Measurements from ENCODE around the gene LRRTM4. TPM values are rescaled to one million over a fixed set of nuclear protein-coding genes. Genes with fewer than 3 reads are reported as not detected.
"Not testable (repeated sequence)": the region's sequence is repeated elsewhere in the genome, so short reads cannot be mapped to it uniquely, and the experiment has no call there.

The LRRTM4 gene
- total and polyA plus RNA-seq, 4 donors, result 0.52 to 2.7 TPM; not detected in 2

DNA sequence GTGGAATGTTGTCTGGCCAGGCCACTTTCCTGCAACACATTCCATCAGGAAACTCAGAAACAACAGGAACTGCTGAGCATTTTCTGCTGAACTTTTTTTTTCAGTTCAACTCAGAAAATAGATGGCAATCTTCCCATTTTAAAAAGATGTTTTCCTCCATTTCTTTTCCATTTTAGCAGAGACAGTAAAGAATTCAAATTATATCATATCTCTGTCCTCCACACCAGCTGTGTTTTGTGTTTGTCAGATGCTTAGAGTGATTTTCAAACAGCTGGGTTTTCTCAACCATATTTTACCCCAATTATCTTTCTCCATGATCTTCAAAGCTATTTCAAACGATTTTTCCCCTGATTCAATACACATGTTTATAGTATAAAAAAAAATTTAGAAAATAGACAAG is 713.4 kb downstream of the LRRTM4 start:
- Histone ChIP-seq H3K27me3 (ENCODE audit: control insufficient read depth in 1 of 2, insufficient read depth in 2 of 2, low read length in 1 of 2) (no peaks in the 10 kb centered on the region), H3K27ac (ENCODE audit: low read depth in 1 of 2, low read length in 2 of 2) (no peak overlapping the region), H3K4me1 (ENCODE audit: control insufficient read depth in 1 of 2, insufficient read depth in 2 of 2, low read length in 2 of 2) (no peaks in the 10 kb centered on the region), H3K9me3 (ENCODE audit: control insufficient read depth, low read length) (no peaks in the 10 kb centered on the region), H3K36me3 (ENCODE audit: control insufficient read depth in 1 of 2, insufficient read depth in 2 of 2, low read length in 1 of 2) (no peaks in the 10 kb centered on the region), H3K4me3 (ENCODE audit: low read length in 2 of 2) (no peak overlapping the region)
- DNase-seq, result no peak
- no peak for ATAC-seq (ENCODE audit: low FRiP score)
- WGBS, 2 donors, result 5 to 21% methylated on average over 1 of the region's 1 CpG
- intact Hi-C loops (cut with DNase I), result no loop called here

DNA sequence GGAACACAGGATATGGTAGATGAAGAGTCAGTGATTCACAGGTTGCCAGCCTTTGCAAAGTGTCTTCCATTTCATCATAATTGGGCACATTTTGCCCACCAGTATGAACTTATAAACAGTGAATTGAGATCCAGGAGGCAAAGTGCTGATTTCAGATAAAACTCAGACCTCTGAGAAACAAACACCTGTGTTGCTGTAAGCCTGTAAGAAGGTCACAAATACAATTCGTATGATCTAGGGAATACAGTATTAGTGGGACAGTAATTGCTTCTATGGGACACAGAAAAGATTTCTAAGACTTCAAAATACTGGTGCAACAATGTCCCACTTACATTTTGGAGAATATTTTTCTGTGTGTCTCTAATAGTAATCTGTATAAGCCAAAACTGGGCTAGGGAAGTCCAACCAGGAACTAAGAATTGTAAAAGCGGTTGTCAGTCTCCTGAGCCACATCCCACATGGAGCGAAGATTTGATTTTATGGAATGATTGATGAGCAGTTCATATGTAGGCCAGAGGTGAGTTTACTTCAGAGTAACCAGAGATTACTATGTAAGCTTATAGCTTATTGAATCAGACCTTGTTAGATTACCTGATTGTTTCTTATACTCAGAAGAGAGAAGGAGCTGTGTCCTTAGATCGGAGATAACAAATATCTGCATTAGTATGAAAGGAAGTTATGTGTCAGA is 728.4 kb downstream of the LRRTM4 start:
- no peaks in the 10 kb centered on the region for H3K4me1 ChIP-seq (ENCODE audit: control insufficient read depth in 1 of 2, insufficient read depth in 2 of 2, low read length in 2 of 2)
- WGBS, 2 donors, result 75 to 88% methylated on average over 4 of the region's 4 CpGs

DNA sequence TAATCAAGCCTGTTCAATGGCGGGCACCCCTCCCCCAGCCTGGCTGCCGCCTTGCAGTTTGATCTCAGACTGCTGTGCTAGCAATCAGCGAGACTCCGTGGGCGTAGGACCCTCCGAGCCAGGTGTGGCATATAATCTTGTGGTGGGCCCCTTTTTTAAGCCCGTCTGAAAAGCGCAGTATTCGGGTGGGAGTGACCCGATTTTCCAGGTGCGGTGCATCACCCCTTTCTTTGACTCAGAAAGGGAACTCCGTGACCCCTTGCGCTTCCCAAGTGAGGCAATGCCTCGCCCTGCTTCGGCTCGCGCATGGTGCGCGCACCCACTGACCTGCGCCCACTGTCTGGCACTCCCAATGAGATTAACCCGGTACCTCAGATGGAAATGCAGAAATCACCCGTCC is 740.9 kb downstream of the LRRTM4 start:
- H3K27me3 ChIP-seq (ENCODE audit: control insufficient read depth in 1 of 2, insufficient read depth in 2 of 2, low read length in 1 of 2); intact Hi-C loops (cut with DNase I); H3K4me3 ChIP-seq (ENCODE audit: low read length in 2 of 2); H3K9me3 ChIP-seq (ENCODE audit: control insufficient read depth, low read length); H3K36me3 ChIP-seq (ENCODE audit: control insufficient read depth in 1 of 2, insufficient read depth in 2 of 2, low read length in 1 of 2); DNase-seq; H3K27ac ChIP-seq (ENCODE audit: low read depth in 1 of 2, low read length in 2 of 2); ATAC-seq (ENCODE audit: low FRiP score); H3K4me1 ChIP-seq (ENCODE audit: control insufficient read depth in 1 of 2, insufficient read depth in 2 of 2, low read length in 2 of 2): not testable (repeated sequence)
- WGBS, 2 donors, result 84 to 89% methylated on average over 19 to 22 of the region's 22 CpGs

More for the DNA sequence above, 728.4 kb downstream of the LRRTM4 start:
- no peaks in the 10 kb centered on the region for H3K36me3 ChIP-seq (ENCODE audit: control insufficient read depth in 1 of 2, insufficient read depth in 2 of 2, low read length in 1 of 2)
- intact Hi-C loops (cut with DNase I), result no loop called here
- DNase-seq (no peak), ATAC-seq (ENCODE audit: low FRiP score) (no peak)
- no peak overlapping the region for H3K27ac ChIP-seq (ENCODE audit: low read depth in 1 of 2, low read length in 2 of 2)
- no peak overlapping the region for H3K4me3 ChIP-seq (ENCODE audit: low read length in 2 of 2)
- no peaks in the 10 kb centered on the region for H3K27me3 ChIP-seq (ENCODE audit: control insufficient read depth in 1 of 2, insufficient read depth in 2 of 2, low read length in 1 of 2)
- H3K9me3 ChIP-seq (ENCODE audit: control insufficient read depth, low read length), result no peaks in the 10 kb centered on the region

DNA sequence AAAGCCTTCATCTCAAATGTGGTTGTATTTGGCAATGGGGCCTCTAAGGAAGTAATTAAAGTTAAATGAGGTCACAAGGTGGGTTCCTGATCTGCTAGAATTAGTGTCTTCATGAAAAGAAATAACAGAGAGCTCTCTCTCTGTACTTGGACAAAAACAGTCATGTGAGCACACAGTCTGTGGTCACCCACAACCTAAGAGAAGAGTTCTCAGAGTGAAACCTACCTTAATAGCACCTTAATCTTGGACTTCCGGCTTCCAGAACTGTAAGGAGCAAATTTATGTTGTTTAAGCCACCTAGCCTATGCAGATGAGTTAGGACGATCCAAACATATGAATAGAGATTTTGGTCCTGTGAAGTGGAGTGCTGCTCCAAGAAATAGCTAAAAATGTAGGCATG is 758.9 kb downstream of the LRRTM4 start:
- ATAC-seq (ENCODE audit: low FRiP score), result no peak

DNA sequence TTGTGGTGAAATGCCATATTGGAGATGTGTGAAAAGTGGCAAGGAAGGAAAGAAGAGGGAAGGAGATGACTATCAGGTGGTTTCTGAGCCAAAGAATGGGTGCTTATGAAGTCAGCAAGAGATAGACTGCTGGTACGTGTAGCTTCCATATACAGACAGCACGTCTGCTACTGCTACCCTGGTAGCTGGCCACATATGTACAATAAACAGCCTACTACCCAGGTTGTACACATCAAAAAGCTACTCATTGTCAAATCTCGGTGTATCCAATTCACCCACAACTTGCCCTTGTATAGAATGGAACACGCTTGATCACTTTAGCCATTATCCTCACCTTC is 761.8 kb downstream of the LRRTM4 start:
- 88 to 89% methylated on average over 4 of the region's 4 CpGs for WGBS, 2 donors
- Histone ChIP-seq H3K4me3 (ENCODE audit: low read length in 2 of 2) (no peak overlapping the region), H3K9me3 (ENCODE audit: control insufficient read depth, low read length) (no peaks in the 10 kb centered on the region), H3K36me3 (ENCODE audit: control insufficient read depth in 1 of 2, insufficient read depth in 2 of 2, low read length in 1 of 2) (no peaks in the 10 kb centered on the region), H3K4me1 (ENCODE audit: control insufficient read depth in 1 of 2, insufficient read depth in 2 of 2, low read length in 2 of 2) (no peaks in the 10 kb centered on the region), H3K27ac (ENCODE audit: low read depth in 1 of 2, low read length in 2 of 2) (no peak overlapping the region), H3K27me3 (ENCODE audit: control insufficient read depth in 1 of 2, insufficient read depth in 2 of 2, low read length in 1 of 2) (no peaks in the 10 kb centered on the region)
- ATAC-seq (ENCODE audit: low FRiP score) (no peak), DNase-seq (no peak)
- intact Hi-C loops (cut with DNase I), result no loop called here

More for the DNA sequence above, 758.9 kb downstream of the LRRTM4 start:
- Histone ChIP-seq H3K27me3 (ENCODE audit: control insufficient read depth in 1 of 2, insufficient read depth in 2 of 2, low read length in 1 of 2) (no peaks in the 10 kb centered on the region), H3K4me3 (ENCODE audit: low read length in 2 of 2) (no peak overlapping the region), H3K4me1 (ENCODE audit: control insufficient read depth in 1 of 2, insufficient read depth in 2 of 2, low read length in 2 of 2) (no peaks in the 10 kb centered on the region), H3K36me3 (ENCODE audit: control insufficient read depth in 1 of 2, insufficient read depth in 2 of 2, low read length in 1 of 2) (no peaks in the 10 kb centered on the region), H3K27ac (ENCODE audit: low read depth in 1 of 2, low read length in 2 of 2) (no peak overlapping the region), H3K9me3 (ENCODE audit: control insufficient read depth, low read length) (no peaks in the 10 kb centered on the region)
- 83 to 87% methylated on average over 2 of the region's 2 CpGs for WGBS, 2 donors
- no peak for DNase-seq
- intact Hi-C loops (cut with DNase I), result no loop called here

DNA sequence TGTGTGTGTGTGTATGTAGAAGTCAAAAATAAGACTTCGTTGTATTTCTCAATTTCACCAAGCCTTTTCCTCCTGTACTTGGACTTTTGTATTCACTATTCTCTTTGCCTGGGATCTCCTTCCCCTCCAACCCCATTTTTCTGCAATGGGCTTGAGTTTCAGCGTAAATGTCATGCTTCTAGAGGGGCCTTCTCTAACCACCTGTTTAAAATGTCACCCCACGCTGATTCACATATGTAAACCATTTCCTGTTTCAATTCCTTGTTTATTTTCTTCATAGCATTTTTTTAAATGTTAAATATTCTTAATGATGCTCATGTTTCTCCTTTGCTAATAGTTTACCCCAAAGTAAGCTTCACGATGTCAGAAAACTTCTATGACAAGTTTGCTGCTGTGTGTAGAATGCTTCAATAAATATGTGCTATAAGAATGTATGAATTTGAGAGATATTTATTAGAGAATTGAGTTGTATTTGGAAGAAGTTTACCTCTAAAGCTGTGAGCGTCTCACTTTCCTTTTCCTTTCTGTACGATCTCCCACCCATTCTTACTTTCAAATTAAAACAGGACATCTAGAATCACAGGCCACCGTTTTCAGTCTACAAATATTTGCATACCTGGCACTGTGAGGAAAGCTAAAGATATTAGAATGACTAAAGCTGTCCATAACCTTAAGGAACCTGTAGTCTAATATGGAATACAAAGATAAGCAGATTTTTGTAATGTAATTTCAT is 762.4 kb downstream of the LRRTM4 start:
- DNase-seq (no peak), ATAC-seq (ENCODE audit: low FRiP score) (no peak)
- intact Hi-C loops (cut with DNase I), result no loop called here
- Histone ChIP-seq H3K4me1 (ENCODE audit: control insufficient read depth in 1 of 2, insufficient read depth in 2 of 2, low read length in 2 of 2) (no peaks in the 10 kb centered on the region), H3K9me3 (ENCODE audit: control insufficient read depth, low read length) (no peaks in the 10 kb centered on the region), H3K36me3 (ENCODE audit: control insufficient read depth in 1 of 2, insufficient read depth in 2 of 2, low read length in 1 of 2) (no peaks in the 10 kb centered on the region), H3K27me3 (ENCODE audit: control insufficient read depth in 1 of 2, insufficient read depth in 2 of 2, low read length in 1 of 2) (no peaks in the 10 kb centered on the region), H3K27ac (ENCODE audit: low read depth in 1 of 2, low read length in 2 of 2) (no peak overlapping the region), H3K4me3 (ENCODE audit: low read length in 2 of 2) (no peak overlapping the region)
- WGBS, 2 donors, result 77 to 78% methylated on average over 7 of the region's 7 CpGs

DNA sequence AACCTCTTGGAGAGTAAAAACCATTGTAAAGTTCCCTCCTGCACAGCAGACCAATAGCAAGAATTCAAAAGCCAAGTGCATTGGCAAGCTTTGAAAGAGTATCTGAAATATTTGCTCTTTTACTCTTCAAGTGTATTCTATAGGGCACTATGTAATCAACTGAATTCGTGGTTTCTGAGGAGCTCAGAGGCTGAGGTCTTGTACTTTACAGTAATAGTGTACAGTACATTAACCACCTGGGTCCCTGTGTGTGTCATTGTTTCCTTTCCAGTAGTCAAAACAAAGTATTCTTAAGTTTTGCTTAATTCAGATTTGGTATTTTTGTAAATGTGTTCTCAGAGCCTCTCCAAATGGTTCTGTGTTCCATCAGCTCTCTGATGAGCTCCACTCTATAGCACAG is 769.7 kb downstream of the LRRTM4 start:
- intact Hi-C loops (cut with DNase I), result no loop called here
- Histone ChIP-seq H3K4me3 (ENCODE audit: low read length in 2 of 2) (no peak overlapping the region), H3K36me3 (ENCODE audit: control insufficient read depth in 1 of 2, insufficient read depth in 2 of 2, low read length in 1 of 2) (no peaks in the 10 kb centered on the region), H3K4me1 (ENCODE audit: control insufficient read depth in 1 of 2, insufficient read depth in 2 of 2, low read length in 2 of 2) (no peaks in the 10 kb centered on the region), H3K27me3 (ENCODE audit: control insufficient read depth in 1 of 2, insufficient read depth in 2 of 2, low read length in 1 of 2) (peaks cover 0 to 1% of the 10 kb centered on the region in 2 donors), H3K9me3 (ENCODE audit: control insufficient read depth, low read length) (peaks cover 1% of the 10 kb centered on the region), H3K27ac (ENCODE audit: low read depth in 1 of 2, low read length in 2 of 2) (peak overlapping the region in 1 of 2 donors; percentile 14)
- WGBS, 2 donors, result 48 to 56% methylated on average over 1 of the region's 1 CpG
- ATAC-seq (ENCODE audit: low FRiP score) (no peak), DNase-seq (no peak)

DNA sequence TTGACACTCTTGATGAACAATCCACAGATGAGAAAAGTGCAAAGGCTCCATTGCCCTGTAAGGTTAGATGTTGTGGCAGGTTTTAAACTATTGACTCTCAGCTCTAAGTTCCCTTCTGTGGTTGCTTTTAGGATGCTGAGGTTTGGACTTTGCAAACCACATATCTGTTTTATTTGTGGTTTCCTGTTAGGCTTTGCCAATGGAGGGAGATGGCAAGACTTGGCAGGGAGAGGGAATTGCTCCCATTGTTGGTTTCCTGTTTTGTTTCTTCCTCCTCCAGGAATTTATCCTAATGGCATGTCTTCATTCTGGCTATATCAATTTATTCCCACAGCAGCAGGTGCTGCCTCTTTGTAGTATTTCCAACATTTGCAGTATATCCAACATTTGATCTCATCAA is 772.3 kb downstream of the LRRTM4 start:
- Histone ChIP-seq H3K9me3 (ENCODE audit: control insufficient read depth, low read length) (peaks cover 1% of the 10 kb centered on the region), H3K4me3 (ENCODE audit: low read length in 2 of 2) (no peak overlapping the region), H3K4me1 (ENCODE audit: control insufficient read depth in 1 of 2, insufficient read depth in 2 of 2, low read length in 2 of 2) (no peaks in the 10 kb centered on the region), H3K27me3 (ENCODE audit: control insufficient read depth in 1 of 2, insufficient read depth in 2 of 2, low read length in 1 of 2) (peaks cover 0 to 1% of the 10 kb centered on the region in 2 donors), H3K27ac (ENCODE audit: low read depth in 1 of 2, low read length in 2 of 2) (no peak overlapping the region), H3K36me3 (ENCODE audit: control insufficient read depth in 1 of 2, insufficient read depth in 2 of 2, low read length in 1 of 2) (no peaks in the 10 kb centered on the region)
- no peak for DNase-seq
- intact Hi-C loops (cut with DNase I), result no loop called here
- ATAC-seq (ENCODE audit: low FRiP score), result no peak

Measured in aorta (tissue), 5 donors.